ENCODE measurements around the gene RANBP2.
"Not testable (repeated sequence)": the region's sequence is repeated elsewhere in the genome, so short reads cannot be mapped to it uniquely, and the experiment has no call there.

RANBP2 gene

GRCh38 chr2:108719149-108720044 is at the start of gene RANBP2:
Gene RANBP2, plus strand, starts transcription at chr2:108719482. Its CDS starts 125 bp downstream, at chr2:108719607.
- peak; percentile 84 to 89 for DNase-seq (ENCODE audit: low read depth in 2 of 2)

GRCh38 chr2:108670282-108670681 is 49.0 kb upstream of the RANBP2 start:
- DNase-seq (ENCODE audit: low read depth in 2 of 2), result not testable (repeated sequence)

GRCh38 chr2:108672200-108672805 is 47.0 kb upstream of the RANBP2 start:
- not testable (repeated sequence) for DNase-seq (ENCODE audit: low read depth in 2 of 2)

- not testable (repeated sequence) for DNase-seq (ENCODE audit: low read depth in 2 of 2)
Observed at GRCh38 chr2:108676522-108676921, 42.8 kb upstream of the RANBP2 start.

- DNase-seq (ENCODE audit: low read depth in 2 of 2), result not testable (repeated sequence)
Observed at GRCh38 chr2:108677239-108677744, 42.0 kb upstream of the RANBP2 start.

GRCh38 chr2:108678198-108678651 is 41.1 kb upstream of the RANBP2 start:
- not testable (repeated sequence) for DNase-seq (ENCODE audit: low read depth in 2 of 2)

GRCh38 chr2:108680805-108681204 is 38.5 kb upstream of the RANBP2 start:
- DNase-seq (ENCODE audit: low read depth in 2 of 2), result not testable (repeated sequence)

- DNase-seq (ENCODE audit: low read depth in 2 of 2), result not testable (repeated sequence)
Observed at GRCh38 chr2:108688818-108689756, 30.2 kb upstream of the RANBP2 start.

- not testable (repeated sequence) for DNase-seq (ENCODE audit: low read depth in 2 of 2)
Observed at GRCh38 chr2:108690001-108690400, 29.3 kb upstream of the RANBP2 start.

- no peak for DNase-seq (ENCODE audit: low read depth in 2 of 2)
Observed at GRCh38 chr2:108691447-108691846, 27.8 kb upstream of the RANBP2 start.

GRCh38 chr2:108701208-108701607 is 18.1 kb upstream of the RANBP2 start:
- no peak for DNase-seq (ENCODE audit: low read depth in 2 of 2)

GRCh38 chr2:108701806-108702205 is 17.5 kb upstream of the RANBP2 start:
- no peak for DNase-seq (ENCODE audit: low read depth in 2 of 2)

GRCh38 chr2:108704871-108705270 is 14.4 kb upstream of the RANBP2 start:
- no peak for DNase-seq (ENCODE audit: low read depth in 2 of 2)

GRCh38 chr2:108707300-108707699 is 12.0 kb upstream of the RANBP2 start:
- DNase-seq (ENCODE audit: low read depth in 2 of 2), result no peak

- DNase-seq (ENCODE audit: low read depth in 2 of 2), result not testable (repeated sequence)
Observed at GRCh38 chr2:108716971-108717370, 2.3 kb upstream of the RANBP2 start.

- not testable (repeated sequence) for DNase-seq (ENCODE audit: low read depth in 2 of 2)
Observed at GRCh38 chr2:108726048-108726447, 6.8 kb downstream of the RANBP2 start.

- DNase-seq (ENCODE audit: low read depth in 2 of 2), result not testable (repeated sequence)
Observed at GRCh38 chr2:108734656-108735055, 15.4 kb downstream of the RANBP2 start.

GRCh38 chr2:108757973-108758372 is 38.7 kb downstream of the RANBP2 start:
- not testable (repeated sequence) for DNase-seq (ENCODE audit: low read depth in 2 of 2)

GRCh38 chr2:108762618-108763017 is 43.3 kb downstream of the RANBP2 start:
- DNase-seq (ENCODE audit: low read depth in 2 of 2), result not testable (repeated sequence)

- not testable (repeated sequence) for DNase-seq (ENCODE audit: low read depth in 2 of 2)
Observed at GRCh38 chr2:108766671-108767070, 47.4 kb downstream of the RANBP2 start.

- DNase-seq (ENCODE audit: low read depth in 2 of 2), result not testable (repeated sequence)
Observed at GRCh38 chr2:108767859-108768258, 48.6 kb downstream of the RANBP2 start.
